NCI-H2081 (cell line): Measurements from ENCODE around the gene NPAS1.
A peak's percentile ranks its signal among the peaks of the same experiment; 100 is the strongest.

ENCODE experiments used
- DNase-seq, 2 experiments: peaks; one replicate each; lab custom pipeline; 2025; lab: John Stamatoyannopoulos, UW

NPAS1 gene, protein sequence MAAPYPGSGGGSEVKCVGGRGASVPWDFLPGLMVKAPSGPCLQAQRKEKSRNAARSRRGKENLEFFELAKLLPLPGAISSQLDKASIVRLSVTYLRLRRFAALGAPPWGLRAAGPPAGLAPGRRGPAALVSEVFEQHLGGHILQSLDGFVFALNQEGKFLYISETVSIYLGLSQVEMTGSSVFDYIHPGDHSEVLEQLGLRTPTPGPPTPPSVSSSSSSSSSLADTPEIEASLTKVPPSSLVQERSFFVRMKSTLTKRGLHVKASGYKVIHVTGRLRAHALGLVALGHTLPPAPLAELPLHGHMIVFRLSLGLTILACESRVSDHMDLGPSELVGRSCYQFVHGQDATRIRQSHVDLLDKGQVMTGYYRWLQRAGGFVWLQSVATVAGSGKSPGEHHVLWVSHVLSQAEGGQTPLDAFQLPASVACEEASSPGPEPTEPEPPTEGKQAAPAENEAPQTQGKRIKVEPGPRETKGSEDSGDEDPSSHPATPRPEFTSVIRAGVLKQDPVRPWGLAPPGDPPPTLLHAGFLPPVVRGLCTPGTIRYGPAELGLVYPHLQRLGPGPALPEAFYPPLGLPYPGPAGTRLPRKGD

GRCh38 chr19:47019431-47020041 is at the start of gene NPAS1:
Gene NPAS1, plus strand, starts transcription at chr19:47019837. Its CDS starts 1,211 bp downstream, at chr19:47021048.
- no peak for DNase-seq

DNA sequence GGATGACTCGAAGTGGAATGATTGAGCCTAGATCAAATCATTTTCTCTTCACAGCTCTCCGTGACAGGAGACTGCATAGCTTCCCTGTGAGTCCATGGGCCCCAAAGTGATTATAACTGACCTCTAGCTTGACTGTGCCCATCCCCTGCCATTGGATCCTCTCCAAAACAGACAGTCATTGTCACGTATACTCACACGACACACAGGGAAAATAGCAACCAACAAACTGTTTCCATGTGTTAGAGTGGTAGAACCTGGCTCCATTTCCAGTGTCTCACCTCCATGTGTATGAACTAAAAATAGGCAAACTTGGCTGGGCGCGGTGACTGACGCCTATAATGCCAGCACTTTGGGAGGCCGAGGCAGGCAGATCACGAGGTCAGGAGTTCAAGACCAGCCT is 48.8 kb upstream of the NPAS1 start:
- no peak for DNase-seq

DNA sequence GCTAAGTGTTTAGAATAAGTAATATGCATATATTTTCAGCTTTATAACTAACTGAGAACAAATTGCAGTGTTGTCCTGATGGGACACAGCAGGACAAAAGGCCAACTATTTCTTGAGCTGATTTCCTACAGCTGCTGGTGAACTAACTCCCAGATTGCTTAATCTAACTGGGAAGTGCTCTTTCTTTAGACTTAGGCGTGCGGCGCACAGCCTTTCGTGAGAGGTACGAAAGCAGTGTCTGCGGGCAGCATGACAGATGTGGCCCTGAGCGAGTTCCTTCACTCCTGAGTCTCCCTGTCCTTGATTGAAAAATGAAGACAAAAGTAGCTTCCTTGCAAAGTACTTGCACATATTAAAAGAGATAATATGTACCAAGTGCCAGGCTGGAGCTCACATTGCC is 47.3 kb upstream of the NPAS1 start:
- no peak for DNase-seq

- DNase-seq = no peak
These were observed 45.5 kb upstream of the NPAS1 start for GRCh38 chr19:46974181-46974580.

GRCh38 chr19:46975011-46975924 is 44.4 kb upstream of the NPAS1 start:
- no peak for DNase-seq

DNA sequence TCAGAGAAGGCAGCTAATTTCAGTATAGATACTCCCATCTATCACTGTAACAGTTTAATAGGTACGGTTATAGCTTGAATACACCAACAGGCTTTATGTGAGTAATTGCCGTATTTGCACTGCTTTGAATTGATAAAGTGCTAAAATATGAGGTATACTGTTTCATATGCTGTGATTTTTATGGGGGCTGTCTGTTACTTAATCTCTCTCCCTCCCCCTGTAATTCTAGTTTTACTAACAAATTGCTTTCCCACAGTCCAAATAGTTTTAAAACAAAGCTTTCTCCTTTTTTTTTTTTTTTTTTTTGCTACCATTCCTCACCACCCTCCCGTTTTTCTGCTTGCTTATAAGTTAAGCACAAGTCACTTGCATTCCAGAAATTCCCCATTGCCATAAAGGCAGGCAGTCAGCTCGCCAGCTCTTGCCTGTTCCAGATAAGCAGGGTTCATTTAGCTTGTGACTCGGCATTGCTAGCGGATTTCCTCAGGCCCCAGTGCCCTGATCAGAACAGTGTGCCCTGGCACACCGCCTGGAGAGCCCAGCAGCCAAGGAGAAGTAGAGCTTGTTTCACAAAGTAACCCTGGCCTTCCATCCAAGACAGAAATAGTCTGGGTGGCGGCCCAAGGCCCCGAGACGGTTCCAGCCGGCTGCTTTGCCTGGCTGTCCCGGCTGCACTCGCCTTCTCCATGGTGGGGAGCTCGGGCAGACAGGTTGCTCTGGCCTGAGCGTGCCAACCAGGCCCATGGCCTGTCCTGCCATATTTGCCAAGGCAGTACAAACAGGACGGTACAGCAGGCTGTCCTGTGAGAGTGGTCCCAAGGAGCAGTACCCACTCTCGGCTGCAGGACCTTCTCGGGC is 43.5 kb upstream of the NPAS1 start:
- DNase-seq = peak; percentile 7 to 69

DNA sequence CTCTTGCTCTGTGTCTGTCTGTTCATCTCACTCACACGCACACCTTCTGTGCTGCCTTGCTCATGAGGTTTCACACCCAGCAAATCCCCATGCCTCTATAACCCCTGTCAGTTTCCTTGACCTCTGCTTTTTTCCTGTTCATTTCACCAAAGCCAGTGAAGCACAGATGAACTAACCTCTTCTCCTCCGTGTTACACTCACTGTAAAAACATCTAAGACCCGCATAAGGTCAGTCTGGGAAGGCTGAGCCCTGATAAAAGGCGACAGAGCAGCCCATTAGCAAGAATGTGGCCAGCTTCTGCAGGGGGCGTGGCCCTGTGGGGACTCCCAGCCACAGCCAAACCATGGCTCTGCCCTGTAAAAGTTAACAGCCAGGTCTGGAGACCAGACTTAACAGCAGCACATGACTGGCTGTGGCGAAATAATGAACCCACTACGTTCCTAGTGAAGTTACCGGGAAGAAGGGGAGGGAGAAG is 42.8 kb upstream of the NPAS1 start:
- no peak for DNase-seq

- DNase-seq = no peak
These were observed 42.1 kb upstream of the NPAS1 start for GRCh38 chr19:46977548-46977947.

- DNase-seq = no peak
These were observed 41.3 kb upstream of the NPAS1 start for GRCh38 chr19:46978171-46978869.

DNA sequence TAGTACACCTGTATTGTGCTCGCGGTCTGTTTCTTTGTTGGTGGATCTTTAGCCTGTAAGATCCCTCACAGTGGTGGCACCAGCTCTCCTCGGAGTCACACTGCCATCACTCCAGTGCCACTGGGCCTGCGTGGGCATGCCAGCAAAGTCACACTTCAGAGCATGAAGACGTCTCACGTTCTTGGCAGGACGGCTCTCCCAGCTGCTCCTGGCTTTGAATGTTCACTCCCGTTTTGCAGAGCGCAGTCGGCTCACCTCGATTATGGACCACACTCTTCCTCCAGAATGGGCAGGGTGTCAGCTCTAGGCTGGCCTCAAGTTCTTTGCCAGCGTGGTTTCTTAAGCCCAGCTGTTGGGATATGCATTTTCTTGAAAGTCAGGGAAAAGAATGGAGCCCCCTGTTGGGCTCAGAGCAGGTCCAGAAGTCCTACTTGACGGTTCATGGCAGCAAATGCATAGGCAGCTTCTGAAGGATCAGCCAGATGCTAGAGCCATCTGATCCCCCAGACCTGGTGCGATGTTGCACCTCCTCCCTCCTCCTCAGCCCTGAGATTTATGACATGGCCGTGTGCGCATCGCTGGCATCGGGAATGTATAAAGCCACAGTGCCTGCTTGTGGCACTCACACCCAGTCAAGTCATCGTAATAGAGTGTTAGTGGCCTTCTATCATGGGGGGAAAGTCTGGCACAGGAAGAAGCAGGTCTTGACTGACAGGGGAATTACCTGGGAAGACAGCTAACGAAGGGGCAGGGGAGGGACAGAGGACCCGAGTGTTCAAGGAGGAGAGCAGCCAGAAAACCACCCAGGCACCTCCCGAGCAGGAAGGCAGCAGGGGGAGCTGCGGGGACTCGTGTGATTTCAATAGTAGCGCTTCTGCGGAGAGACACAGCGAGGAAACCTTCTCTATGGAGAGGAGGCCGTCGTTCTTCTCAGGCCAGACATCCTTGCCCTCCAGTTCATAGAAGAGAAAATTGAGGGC is 40.2 kb upstream of the NPAS1 start:
- no peak for DNase-seq

DNA sequence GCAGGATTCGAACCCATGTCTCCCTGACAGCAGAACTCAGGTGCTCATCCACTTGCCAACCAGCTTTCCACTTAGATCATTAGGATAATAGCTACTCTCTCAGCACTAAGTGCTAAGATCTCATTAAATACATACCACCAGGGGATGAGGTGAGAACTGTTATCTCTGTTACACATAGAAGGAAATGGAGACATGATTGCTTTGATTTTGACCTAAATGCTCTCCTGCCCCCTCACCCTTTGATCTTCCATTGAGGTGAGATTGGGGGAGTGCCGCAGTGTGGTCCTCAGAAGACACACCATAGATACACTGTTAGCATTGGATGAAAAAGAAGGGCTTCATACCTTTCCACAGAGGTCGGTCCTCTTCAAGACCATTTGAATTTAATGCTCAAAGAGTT is 38.9 kb upstream of the NPAS1 start:
- no peak for DNase-seq

DNA sequence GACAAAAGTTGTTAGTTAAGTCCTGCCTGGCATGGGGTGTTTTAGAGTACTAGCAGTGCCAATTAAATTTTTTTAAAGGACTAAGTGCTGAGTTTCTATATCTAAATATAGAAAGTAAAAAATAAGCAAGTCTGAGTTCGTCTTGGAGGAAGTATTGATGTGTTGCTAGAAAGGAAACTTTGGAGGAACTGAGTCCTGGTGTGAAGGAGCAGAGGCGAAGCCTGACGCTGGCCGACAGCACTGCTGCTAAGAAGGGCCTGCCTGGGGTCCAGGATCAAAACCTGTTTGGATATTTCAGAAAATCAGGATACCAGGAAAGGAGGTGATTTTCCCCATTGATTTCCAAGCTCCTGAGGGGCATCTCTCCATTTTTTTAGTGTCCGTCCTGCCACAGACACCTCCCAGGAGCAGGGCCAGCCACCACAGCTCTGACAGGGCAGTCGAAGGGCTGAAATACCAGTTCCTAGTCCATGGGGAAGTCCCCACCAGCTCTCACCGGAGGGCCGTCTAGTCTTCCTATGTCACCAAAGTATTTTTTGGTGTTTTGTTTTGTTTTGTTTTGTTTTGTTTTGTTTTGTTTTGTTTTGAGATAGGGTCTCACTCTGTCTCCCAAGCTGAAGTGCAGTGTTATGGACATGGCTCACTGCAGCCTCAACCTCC is 38.2 kb upstream of the NPAS1 start:
- no peak for DNase-seq

DNA sequence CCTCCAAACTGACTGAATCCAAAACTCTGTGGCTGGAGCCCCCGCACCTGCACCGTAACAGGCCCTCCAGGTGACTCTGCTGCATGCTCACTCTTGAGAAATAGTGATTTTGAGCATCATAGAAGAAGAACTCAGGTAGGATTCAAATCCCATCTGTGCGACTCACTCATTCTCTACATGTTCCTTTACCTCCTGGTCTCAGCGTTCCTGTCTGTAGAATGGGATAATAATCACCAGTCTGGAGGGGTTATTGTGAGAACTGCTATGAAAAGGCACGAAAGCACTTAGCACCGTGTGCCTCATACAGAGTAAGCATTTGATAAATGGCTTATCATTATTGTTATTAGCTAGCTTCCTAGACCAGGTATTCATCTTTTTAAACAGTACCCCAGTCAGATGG is 36.5 kb upstream of the NPAS1 start:
- DNase-seq = no peak

DNA sequence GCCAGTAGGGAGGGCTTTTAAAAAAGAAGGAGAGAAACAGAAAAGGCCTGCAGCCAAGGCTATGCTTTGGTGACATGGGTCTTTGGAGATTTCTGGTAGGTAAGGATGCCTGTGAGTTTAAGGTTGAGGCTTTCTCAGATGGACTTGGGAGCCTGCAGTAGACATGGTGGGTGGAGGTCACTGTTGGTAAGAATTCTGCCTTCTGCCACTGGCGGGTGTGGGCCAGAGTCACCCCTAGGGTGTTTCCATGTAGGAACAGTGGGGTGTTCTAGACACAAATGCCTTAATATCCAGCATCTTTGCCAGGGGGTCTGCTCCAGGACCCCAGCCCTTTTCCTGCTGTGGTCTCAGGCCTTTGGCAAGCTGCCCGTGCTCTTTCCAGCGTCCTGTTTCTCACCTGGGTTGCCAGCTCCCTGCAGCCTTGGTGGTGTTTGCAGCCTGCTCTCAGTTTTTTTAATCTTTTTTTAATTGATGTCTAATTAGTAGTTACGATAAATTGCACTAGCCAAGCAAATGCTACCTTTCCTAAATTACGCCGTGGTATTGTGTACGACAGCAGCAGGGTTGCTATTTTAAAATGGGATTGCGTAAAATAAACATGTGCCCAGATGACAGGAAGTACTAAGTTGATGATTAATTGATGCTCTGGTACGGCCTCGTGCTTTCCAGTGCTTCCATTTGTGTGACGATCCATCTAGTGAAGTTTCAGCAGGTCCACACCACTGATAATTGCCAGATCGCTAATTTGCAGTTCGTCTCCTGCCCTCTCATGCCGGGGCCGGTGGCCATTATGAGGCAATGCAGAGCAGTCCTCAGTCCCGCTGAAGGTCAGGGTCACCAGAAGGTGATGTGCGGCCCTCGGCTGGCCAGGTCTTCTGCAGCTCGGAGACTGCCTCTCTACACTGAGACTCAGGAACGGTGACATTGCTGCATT is 35.3 kb upstream of the NPAS1 start:
- peak; percentile 67 to 90 for DNase-seq

DNA sequence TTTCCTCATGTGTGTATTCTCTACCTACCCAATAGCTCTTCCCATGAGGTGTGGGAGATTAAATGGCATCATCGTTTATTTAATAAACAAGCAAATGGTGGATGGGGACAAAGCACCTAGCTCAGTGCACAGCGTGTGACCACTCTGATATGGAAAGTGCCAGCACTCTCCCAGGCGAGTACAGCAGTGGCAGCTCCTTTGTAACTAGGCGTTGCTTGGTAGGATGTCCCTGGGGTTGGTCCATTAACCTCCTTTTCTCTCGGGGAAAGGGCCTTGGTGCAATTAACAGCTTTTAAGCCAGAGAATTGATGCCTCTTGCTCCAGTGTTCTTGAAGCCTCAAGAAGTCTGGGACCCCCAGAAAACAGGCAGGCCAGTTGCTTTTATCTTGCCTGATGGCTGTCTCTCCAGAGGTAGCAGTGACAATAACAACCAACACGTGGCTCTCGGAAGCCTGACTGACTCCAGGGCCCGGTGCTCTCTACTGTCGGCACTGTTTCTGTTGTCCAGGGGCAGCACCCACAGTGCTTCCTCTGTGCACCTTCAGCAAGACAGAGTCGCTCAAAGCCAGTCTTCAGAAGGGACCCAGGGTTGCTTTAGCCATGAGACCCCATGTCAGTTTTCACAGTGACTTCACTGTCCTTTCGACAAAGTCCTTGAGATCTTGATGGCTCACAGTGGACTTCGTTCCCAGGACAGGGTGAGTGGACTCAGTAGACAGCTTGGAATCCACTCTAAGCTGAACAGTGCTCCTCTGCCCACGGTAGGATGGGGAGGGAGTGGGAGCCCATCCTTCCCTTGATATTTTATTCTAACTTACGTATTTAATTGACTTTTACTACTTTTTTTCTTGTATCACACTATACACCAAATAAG is 33.9 kb upstream of the NPAS1 start:
- DNase-seq = peak in 1 of 2 experiments; percentile 14

DNA sequence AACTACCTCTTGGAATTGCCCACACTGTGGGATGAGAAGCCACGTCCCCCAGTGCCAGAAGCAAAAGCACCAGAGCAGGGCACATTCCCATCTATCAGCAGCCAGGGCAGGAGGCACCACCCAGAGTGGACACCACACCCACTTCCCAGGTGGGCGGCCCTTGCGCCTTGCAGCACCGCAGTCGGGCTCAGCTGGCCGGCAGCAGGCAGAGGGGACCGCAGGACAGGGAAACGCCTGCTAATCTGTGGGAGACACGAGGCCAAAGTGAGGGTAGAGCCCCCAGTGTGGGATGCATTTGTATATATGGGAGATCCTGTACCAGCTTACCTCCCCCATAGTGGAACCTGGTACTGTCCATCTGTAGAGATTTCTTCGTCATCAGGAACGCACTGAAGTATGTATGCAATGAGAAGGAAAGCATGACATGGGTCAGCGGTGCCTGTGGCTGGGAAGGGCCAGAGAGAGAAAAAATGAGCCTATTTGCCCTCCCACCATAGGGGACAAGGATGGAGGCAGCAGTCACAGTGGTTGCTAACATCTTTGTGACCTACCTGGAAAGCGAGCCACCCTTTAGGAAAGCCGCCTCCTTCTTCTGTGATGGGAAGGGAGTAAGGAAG is 30.9 kb upstream of the NPAS1 start:
- DNase-seq = no peak
